Skeletal muscle satellite cell (primary cell): Measurements from ENCODE around the gene ACSL5.

Experiments
- H3K27me3 ChIP-seq: 2 replicates; pipeline ENCODE4 v1.7.0; 2013; ENCODE audit warnings: low read length; ENCODE audit not compliant: control insufficient read depth, insufficient read depth
- H3K36me3 ChIP-seq: 2 replicates; pipeline ENCODE4 v1.7.0; 2013; ENCODE audit warnings: mild to moderate bottlenecking, control low read depth, low read length; ENCODE audit not compliant: insufficient read depth
- H3K4me1 ChIP-seq: 2 replicates; pipeline ENCODE4 v1.7.0; 2013; ENCODE audit warnings: low read length; ENCODE audit not compliant: control insufficient read depth, insufficient read depth
- H3K4me2 ChIP-seq: 2 replicates; pipeline ENCODE4 v1.7.0; 2013; ENCODE audit warnings: mild to moderate bottlenecking, low read length
- H3K4me3 ChIP-seq: 2 replicates; pipeline ENCODE4 v1.7.0; 2013; ENCODE audit warnings: low read length
- H3K9ac ChIP-seq: 2 replicates; pipeline ENCODE4 v1.7.0; 2013; ENCODE audit warnings: mild to moderate bottlenecking, low read depth, low read length, moderate library complexity
- H3K9me3 ChIP-seq: replicated peaks from 2 replicates; pipeline ENCODE4 v1.7.0; 2013; ENCODE audit warnings: mild to moderate bottlenecking, control low read depth, low read length

The ACSL5 gene

DNA sequence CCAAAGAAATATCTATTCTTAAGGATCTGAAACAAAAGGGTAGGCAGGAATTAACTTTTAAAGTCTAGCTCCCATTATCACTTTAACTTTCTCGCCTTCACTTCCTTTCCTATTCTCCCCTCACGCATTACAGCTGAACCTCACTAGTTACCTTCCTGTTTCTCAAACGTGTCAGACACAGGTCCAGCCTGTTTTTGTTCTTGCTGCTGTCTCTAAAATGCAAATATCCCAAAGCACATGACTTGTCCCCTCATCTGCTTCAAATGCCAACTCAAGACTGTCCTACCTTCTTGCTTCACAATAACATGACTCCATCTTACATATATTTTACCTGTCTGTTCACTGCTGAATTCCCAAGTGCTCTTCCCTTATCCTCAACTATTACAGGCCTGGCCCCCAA, 55.2 kb downstream of the ACSL5 start:
- Histone ChIP-seq H3K4me1 (no peaks in the 10 kb centered on the region), H3K27me3 (no peaks in the 10 kb centered on the region), H3K4me3 (no peak overlapping the region), H3K36me3 (peaks cover 45% of the 10 kb centered on the region), H3K9ac (no peak overlapping the region), H3K4me2 (no peak overlapping the region), H3K9me3 (no peaks in the 10 kb centered on the region)

GRCh38 chr10:112429654-112430230, 55.8 kb downstream of the ACSL5 start:
- Histone ChIP-seq H3K4me2 (no peak overlapping the region), H3K27me3 (no peaks in the 10 kb centered on the region), H3K4me3 (no peak overlapping the region), H3K9ac (no peak overlapping the region), H3K9me3 (no peaks in the 10 kb centered on the region), H3K4me1 (no peaks in the 10 kb centered on the region), H3K36me3 (peaks cover 51% of the 10 kb centered on the region)

DNA sequence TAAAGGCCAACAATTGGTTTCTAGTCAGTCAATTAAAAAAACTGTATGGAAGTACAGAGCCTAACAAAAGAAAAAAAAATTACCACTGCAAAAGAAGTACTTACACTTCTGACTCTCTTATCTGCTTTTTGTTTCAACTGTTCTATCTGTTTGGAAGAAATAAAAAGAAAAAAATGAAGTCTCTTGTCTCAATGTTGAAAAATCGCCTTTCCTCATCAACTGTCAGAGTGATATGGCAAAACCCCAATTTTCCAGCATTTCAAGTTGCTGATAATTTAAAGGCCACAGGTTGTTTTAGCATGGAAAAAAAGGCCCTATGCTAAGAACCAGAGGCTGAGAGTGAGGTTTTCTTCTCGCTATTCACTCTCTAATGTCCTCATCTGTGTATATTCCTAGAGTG, 59.2 kb downstream of the ACSL5 start:
- Histone ChIP-seq H3K4me3 (no peak overlapping the region), H3K36me3 (peaks cover 58% of the 10 kb centered on the region), H3K4me1 (no peaks in the 10 kb centered on the region), H3K9ac (no peak overlapping the region), H3K9me3 (no peaks in the 10 kb centered on the region), H3K27me3 (no peaks in the 10 kb centered on the region), H3K4me2 (no peak overlapping the region)

- no peaks in the 10 kb centered on the region for H3K9me3 ChIP-seq
- no peak overlapping the region for H3K4me2 ChIP-seq
- H3K4me1 ChIP-seq, result no peaks in the 10 kb centered on the region
- no peak overlapping the region for H3K9ac ChIP-seq
- no peak overlapping the region for H3K4me3 ChIP-seq
- no peaks in the 10 kb centered on the region for H3K27me3 ChIP-seq
- H3K36me3 ChIP-seq, result peaks cover 48% of the 10 kb centered on the region
Observed at GRCh38 chr10:112434988-112435619, 61.2 kb downstream of the ACSL5 start.

- Histone ChIP-seq H3K4me3 (no peak overlapping the region), H3K36me3 (peaks cover 37% of the 10 kb centered on the region), H3K4me1 (no peaks in the 10 kb centered on the region), H3K27me3 (no peaks in the 10 kb centered on the region), H3K9ac (no peak overlapping the region), H3K9me3 (no peaks in the 10 kb centered on the region), H3K4me2 (no peak overlapping the region)
Observed at GRCh38 chr10:112438356-112438755, 64.4 kb downstream of the ACSL5 start.

DNA sequence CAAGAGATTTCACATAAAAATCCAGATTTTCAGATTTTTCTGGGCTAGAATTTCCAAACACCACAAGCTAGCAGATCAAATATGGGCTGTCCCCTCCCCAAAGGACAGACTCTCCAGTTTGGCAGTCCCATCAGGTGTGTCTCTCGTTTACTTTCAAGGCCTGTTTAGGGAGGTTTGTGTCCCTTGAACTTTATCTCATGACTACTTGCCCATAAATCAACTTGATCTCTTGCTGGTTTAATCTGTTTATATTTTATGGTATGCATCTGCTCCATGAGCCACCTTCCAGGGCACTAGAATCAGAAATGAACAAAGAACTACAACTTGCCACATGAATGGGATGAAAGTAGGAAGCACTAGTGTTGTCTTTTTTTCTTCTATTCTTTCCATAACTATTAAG, 67.6 kb downstream of the ACSL5 start:
- no peaks in the 10 kb centered on the region for H3K9me3 ChIP-seq
- peaks cover 38% of the 10 kb centered on the region for H3K36me3 ChIP-seq
- H3K27me3 ChIP-seq, result no peaks in the 10 kb centered on the region
- no peak overlapping the region for H3K4me3 ChIP-seq
- H3K4me1 ChIP-seq, result peaks cover 6% of the 10 kb centered on the region
- H3K4me2 ChIP-seq, result no peak overlapping the region
- H3K9ac ChIP-seq, result no peak overlapping the region

GRCh38 chr10:112442063-112442462, 68.1 kb downstream of the ACSL5 start:
- Histone ChIP-seq H3K9me3 (no peaks in the 10 kb centered on the region), H3K9ac (no peak overlapping the region), H3K36me3 (peaks cover 38% of the 10 kb centered on the region), H3K27me3 (no peaks in the 10 kb centered on the region), H3K4me3 (no peak overlapping the region), H3K4me2 (no peak overlapping the region), H3K4me1 (peaks cover 6% of the 10 kb centered on the region)

GRCh38 chr10:112446055-112446854, 72.3 kb downstream of the ACSL5 start:
- H3K4me2 ChIP-seq, result peak overlapping the region; percentile 95
- peak overlapping the region; percentile 98 for H3K4me3 ChIP-seq
- peak overlapping the region; percentile 98 for H3K9ac ChIP-seq
- H3K9me3 ChIP-seq, result no peaks in the 10 kb centered on the region
- peaks cover 13% of the 10 kb centered on the region for H3K4me1 ChIP-seq
- H3K36me3 ChIP-seq, result peaks cover 27% of the 10 kb centered on the region
- H3K27me3 ChIP-seq, result no peaks in the 10 kb centered on the region

DNA sequence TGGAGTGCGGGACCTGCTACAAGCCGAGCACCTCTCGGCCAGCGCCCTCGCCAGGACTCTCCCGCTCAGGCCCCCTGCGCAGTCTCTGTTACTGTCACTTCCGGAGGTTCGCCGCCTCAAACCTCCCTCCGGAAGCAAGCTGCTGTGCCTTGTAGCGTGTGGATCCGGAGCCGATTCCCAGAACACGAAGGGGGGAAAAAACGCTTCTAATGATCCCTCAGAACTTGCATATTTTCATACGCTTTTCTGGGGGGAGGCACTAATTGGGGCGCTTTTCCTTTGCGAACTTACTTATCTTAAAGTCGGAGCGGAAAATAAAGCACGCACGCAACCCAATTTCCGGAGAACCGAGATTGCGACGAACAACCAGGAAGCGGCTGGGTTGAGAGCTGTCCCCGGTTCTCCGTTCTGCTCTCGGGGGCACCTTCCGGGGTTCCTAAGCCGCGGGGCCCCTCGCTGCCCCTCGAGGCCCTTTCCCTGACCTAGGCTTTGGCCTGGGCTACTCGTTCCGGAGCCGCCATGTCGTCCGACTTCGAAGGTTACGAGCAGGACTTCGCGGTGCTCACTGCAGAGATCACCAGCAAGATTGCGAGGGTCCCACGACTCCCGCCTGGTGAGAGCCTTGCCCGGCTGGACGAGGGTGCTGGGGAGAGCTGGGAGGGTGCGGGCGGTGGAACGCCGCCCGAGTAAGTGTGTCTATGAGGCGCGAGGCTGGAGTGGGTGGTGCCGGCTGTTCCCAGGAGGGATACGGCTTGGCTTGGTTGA, 73.1 kb downstream of the ACSL5 start, which contains the start of the genes VTI1A and ZDHHC6:
TSS of gene VTI1A (plus strand) at position 361 of the 765 bp plus-strand sequence. CDS start at position 520, 159 bp downstream.
TSS of gene ZDHHC6 (minus strand) at position 60 of the 765 bp plus-strand sequence. CDS start 1,478 bp downstream, outside the sequence.
- peak within 1 kb of the TSS; percentile 98 for H3K4me3 ChIP-seq
- H3K9ac ChIP-seq, result peak within 1 kb of the TSS; percentile 98
- H3K27me3 ChIP-seq, result no peaks in the 10 kb centered on the region
- H3K36me3 ChIP-seq, result peaks cover 24% of the 10 kb centered on the region
- H3K4me2 ChIP-seq, result peak within 1 kb of the TSS; percentile 95
- H3K9me3 ChIP-seq, result no peaks in the 10 kb centered on the region
- H3K4me1 ChIP-seq, result peaks cover 13% of the 10 kb centered on the region

GRCh38 chr10:112447620-112447928, 73.7 kb downstream of the ACSL5 start:
- peak overlapping the region; percentile 98 for H3K9ac ChIP-seq
- H3K4me1 ChIP-seq, result peaks cover 13% of the 10 kb centered on the region
- peak overlapping the region; percentile 95 for H3K4me2 ChIP-seq
- peaks cover 19% of the 10 kb centered on the region for H3K36me3 ChIP-seq
- no peaks in the 10 kb centered on the region for H3K9me3 ChIP-seq
- H3K27me3 ChIP-seq, result no peaks in the 10 kb centered on the region
- peak overlapping the region; percentile 98 for H3K4me3 ChIP-seq

DNA sequence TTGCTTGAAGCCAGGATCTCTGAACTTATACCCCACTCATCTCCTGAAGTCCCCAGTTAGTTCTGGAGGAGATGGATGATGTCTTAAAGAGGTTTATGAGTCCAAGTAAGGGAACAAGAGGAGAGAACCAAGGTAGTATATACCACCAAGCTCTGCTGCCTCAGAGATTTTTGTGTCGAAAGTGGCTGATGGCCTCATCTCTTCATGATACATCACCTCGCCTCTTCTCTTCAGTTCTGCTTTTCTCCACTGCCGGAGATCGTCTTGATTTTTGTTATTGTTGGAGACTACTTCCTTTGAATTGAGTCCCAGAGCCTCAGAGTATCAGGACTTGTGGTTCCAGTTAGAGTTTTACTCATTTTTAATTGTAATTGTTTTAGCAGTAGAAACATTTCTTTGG, 75.0 kb downstream of the ACSL5 start:
- Histone ChIP-seq H3K9ac (no peak overlapping the region), H3K27me3 (no peaks in the 10 kb centered on the region), H3K36me3 (peaks cover 10% of the 10 kb centered on the region), H3K9me3 (no peaks in the 10 kb centered on the region), H3K4me3 (no peak overlapping the region), H3K4me1 (peaks cover 13% of the 10 kb centered on the region), H3K4me2 (no peak overlapping the region)
